Right cardiac atrium (tissue), 5 donors: ENCODE data around the gene ZNF384. TPM values are rescaled to one million over a fixed set of nuclear protein-coding genes. Genes with fewer than 3 reads are reported as not detected.
A peak's percentile ranks its signal among the peaks of the same experiment; 100 is the strongest.

Experiments
- ATAC-seq, 2 donors: fragments of 200-7000 bp; cut with Tn5 transposase; one replicate each; pipeline versions ENCODE4 v1.8.0 to v1.9.1; 2020; ENCODE audit warnings: moderate library complexity in 2 of 2, mild to moderate bottlenecking in 1 of 2
- DNase-seq, 3 donors: peaks; one replicate each; pipeline ENCODE4 v3.0.0-alpha.2; 2020
- H3K27ac ChIP-seq: one replicate; pipeline ENCODE4 v1.5.1; 2013; ENCODE audit warnings: mild to moderate bottlenecking, low read length, control low read depth, moderate library complexity
- H3K27me3 ChIP-seq: one replicate; pipeline ENCODE4 v1.6.1; 2013; ENCODE audit not compliant: control insufficient read depth, insufficient read depth
- H3K4me1 ChIP-seq: one replicate; pipeline ENCODE4 v1.6.1; 2013; ENCODE audit warnings: low read length; ENCODE audit not compliant: control insufficient read depth, insufficient read depth
- H3K4me3 ChIP-seq: one replicate; pipeline ENCODE4 v1.5.1; 2013; ENCODE audit warnings: low read length, control low read depth
- H3K9me3 ChIP-seq: one replicate; pipeline ENCODE4 v1.6.1; 2013; ENCODE audit warnings: low read length; ENCODE audit not compliant: control insufficient read depth
- WGBS: extraction: QIAGEN DNeasy Blood & Tissue Kit; methylation state at CpG from one replicate; pipeline ENCODE4 v1.1.7; 2013; 5-methylcytosine and 5-hydroxymethylcytosine counted together
- intact Hi-C, 4 donors: fragments of 100-400 bp; cut with DNase I; formaldehyde crosslinking; loops; one replicate each; pipeline versions ENCODE4 v1.11.0 to v1.14.0; 2022 to 2023
- polyA plus RNA-seq: library from polyadenylated mRNA; stranded (reverse); fragments of 200-250 nt; gene quantifications from one replicate; pipeline ENCODE4 v1.2.3, GENCODE V29; 2013
- total RNA-seq, 4 donors: library from RNA; stranded (reverse); fragmentation: NEBNext Ultra II Directional; extraction: Animal tissue kit (Norgen Biotek cat#: 25700); gene quantifications; one replicate each; pipeline ENCODE4 v1.2.1, GENCODE V29; 2021
- donor health status: healthy with polysubstance abuse.
- donor health status: DM: no; HTN: yes; CAD: no.
- donor health status: DM: no; HTN: no; CAD: no.
- donor health status: DM: no; HTN: yes; CAD: no; lungs with severe emphysema.
- donor health status: DM: yes; HTN: yes; CAD: no.

The ZNF384 gene
- total and polyA plus RNA-seq, 5 donors: 23.5 to 35.0 (median 33.7) TPM

DNA sequence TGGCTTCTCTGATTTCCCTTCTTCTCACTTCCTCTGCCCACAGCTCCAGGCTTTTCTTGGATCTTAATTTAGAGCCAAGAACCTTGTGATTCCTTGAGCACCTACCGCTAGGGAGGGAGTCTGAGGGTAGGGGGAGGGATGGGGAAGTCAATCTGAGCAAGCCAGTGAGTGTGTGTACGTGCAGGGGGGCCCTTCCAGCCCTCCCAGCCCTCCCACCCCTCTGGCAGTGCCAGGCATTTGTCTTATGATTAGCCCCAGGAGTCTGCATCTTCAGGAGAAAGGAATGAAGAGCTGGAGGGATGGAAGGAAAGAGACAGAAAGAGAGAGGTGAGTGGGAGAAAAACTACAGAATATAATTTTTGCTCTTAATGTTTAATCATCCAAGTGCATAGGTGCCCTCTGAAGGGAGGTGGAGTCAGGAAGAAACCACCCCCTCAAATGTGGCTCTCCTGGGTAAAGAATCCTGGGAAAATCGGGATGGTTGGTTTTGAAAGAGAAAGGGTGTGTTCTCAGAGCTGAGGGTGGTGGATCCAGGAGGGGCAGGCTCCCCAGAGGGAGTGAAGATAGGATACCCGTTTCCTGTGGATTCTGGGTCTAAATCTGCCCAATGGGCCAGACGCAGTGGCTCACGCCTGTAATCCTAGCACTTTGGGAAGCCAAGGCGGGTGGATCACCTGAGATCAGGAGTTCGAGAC is 9.3 kb upstream of the ZNF384 start:
- Histone ChIP-seq H3K4me1 (no peaks in the 10 kb centered on the region), H3K27me3 (no peaks in the 10 kb centered on the region), H3K27ac (no peak overlapping the region), H3K4me3 (no peak overlapping the region), H3K9me3 (no peaks in the 10 kb centered on the region)
- 55% methylated on average over 8 of the region's 8 CpGs for WGBS
- DNase-seq (no peak), ATAC-seq (no peak)
- intact Hi-C loops: loop anchor here in 1 of 4 donors (10.0 kb wide), 1 partner anchor 84 kb away; no protein-coding TSS in a partner anchor

DNA sequence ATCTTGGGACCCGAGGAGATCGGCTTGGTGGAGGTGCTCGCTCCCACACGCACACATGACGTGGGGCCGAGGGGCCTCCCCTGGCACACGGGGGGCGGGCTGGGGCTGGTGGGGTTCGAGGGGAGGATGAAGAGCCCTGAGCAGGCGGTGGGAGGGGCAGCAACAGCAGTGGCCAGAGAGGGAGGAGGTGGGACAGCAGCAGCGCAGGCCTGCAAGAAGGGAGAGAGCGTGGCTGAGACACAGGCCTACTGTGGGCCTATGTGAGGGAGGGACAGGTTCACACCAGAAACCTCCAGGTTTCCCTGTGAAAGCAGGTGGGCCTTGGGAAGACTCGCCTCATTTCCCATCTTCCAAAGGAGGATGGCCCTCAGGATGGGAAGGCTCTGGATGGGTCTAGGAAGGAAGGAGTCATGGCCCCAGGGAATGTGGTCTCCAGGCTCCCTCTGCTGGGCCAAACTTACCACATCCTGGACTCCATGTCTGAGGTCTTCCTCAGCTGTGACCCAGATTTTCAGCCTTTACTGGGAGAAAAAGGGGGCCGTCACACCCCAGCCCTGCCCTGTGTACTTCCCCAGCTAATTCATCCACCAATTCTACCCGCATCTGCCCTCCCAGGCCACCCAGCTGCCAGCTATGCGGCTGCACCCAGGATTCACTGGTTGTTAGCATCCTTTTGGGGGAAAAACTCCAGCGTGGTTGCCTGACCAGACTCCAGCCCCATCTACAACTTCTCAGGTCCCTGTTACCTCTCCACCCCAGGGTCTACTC is 8.6 kb upstream of the ZNF384 start:
- Histone ChIP-seq H3K4me1 (no peaks in the 10 kb centered on the region), H3K27ac (no peak overlapping the region), H3K9me3 (no peaks in the 10 kb centered on the region), H3K4me3 (no peak overlapping the region), H3K27me3 (no peaks in the 10 kb centered on the region)
- intact Hi-C loops: loop anchor here in 1 of 4 donors (10.0 kb wide), 1 partner anchor 83 kb away; no protein-coding TSS in a partner anchor
- ATAC-seq: peak in 1 of 2 donors; percentile 42
- 72% methylated on average over 17 of the region's 17 CpGs for WGBS
- no peak for DNase-seq

DNA sequence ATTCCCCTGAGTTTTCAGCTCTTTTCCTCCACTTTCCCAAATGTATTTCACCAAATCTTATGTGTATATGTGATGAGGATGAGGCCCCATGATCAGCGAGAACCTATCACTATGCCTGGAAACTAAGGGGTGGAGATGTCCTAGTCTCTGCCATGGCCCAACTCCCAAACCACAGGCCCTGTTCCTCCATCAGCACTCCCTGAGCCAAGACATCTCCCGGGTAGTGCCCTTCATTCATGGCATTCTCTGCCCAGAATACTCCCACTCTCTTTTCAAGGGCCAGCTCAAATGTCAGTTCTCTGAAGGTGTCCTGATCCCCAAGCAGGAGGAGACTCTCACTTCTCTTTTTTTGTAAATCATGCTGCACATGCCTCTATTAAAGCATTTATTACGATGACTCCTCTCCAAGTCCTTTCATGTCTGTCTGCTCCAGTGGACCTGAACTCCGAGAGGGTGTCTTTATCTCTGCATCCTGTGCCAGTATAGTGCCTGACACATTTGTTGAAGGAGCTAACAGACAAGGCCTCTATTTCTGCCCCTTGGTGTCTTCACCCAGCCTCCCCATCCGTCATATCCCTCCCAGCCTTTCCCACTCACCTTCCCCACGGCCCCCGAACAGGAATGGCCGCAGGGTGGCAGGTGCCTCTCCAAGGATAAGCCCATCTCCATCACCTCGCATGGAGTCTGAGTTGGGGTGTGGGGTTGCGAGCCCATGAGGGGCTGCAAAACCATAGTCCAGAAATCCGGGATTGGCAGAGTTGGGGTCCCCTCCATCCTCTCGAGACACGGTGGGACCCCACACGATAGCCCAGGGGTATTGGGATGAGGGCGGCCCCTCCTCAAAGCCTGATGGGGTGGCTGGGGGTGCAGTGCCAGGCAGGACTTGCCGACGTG is 7.8 kb upstream of the ZNF384 start:
- no peak for DNase-seq
- intact Hi-C loops: loop anchor here in 1 of 4 donors (10.0 kb wide), 1 partner anchor 82 kb away; no protein-coding TSS in a partner anchor
- Histone ChIP-seq H3K27ac (no peak overlapping the region), H3K4me1 (no peaks in the 10 kb centered on the region), H3K4me3 (no peak overlapping the region), H3K27me3 (no peaks in the 10 kb centered on the region), H3K9me3 (no peaks in the 10 kb centered on the region)
- 82% methylated on average over 17 of the region's 17 CpGs for WGBS
- no peak for ATAC-seq

DNA sequence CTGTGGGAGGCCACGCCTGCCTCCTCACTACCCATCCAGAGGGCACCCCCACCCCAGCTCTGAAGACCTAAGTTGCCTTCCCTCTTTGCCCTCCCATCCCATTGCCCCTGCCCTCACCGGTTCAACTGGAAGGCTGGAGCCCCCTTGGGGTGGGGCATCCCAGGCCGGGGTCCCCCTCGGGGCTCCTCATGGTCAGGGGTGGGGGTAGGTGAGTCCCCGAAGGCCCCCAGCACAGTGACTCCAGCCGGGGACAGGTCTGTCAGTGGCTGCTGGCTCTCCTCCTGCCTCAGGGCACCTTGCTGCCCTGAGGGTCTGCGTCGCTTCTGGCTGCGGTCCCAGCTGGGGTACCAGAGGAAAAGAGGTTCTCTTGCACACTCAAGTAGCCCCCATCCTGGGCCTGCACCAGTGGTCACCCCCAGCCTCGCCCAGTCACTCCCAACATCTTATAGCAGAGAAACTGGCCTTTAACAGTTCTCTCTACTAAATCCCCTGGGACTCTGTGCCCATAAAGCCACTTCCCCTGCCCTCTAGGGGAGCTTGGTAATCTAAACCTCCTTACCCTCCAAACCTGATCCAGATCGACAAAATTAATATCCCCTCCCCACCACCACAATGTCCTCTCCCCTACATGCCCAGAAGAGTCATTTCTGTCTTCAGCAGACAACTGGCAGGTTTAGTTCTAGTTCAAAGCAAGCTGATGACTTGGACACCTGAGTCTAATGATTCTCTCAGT is 6.3 kb upstream of the ZNF384 start:
- no peaks in the 10 kb centered on the region for H3K4me1 ChIP-seq
- ATAC-seq (peak in 1 of 2 donors; percentile 3), DNase-seq (peak in 1 of 3 donors; percentile 51)
- intact Hi-C loops: loop anchor here in 1 of 4 donors (10.0 kb wide), 1 partner anchor 81 kb away; no protein-coding TSS in a partner anchor
- WGBS: 77% methylated on average over 11 of the region's 11 CpGs
- no peaks in the 10 kb centered on the region for H3K9me3 ChIP-seq
- H3K4me3 ChIP-seq: no peak overlapping the region
- H3K27me3 ChIP-seq: no peaks in the 10 kb centered on the region
- no peak overlapping the region for H3K27ac ChIP-seq

DNA sequence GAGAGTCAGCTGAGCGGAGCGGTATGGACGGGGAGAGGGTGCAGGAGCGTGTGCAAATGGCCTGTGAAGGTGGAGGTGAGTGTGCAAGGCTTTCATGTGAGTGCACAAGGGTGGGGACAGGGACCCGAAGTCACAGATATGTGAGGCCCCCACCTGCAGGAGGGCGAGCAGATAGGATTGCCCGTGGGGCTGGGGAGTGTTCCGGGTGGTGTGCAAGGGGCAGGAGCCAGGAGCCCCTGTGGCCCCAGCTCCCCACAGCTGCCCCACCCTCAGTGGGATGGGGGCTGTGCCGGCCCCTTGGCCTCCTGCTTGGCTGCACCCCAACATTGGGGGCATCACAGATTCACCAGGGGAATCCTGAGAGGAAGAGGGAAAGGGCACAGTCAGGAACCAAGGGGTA is 5.5 kb upstream of the ZNF384 start:
- no peaks in the 10 kb centered on the region for H3K27me3 ChIP-seq
- ATAC-seq: no peak
- intact Hi-C loops: loop anchor here in 1 of 4 donors (10.0 kb wide), 1 partner anchor 80 kb away; no protein-coding TSS in a partner anchor
- 81% methylated on average over 9 of the region's 9 CpGs for WGBS
- H3K9me3 ChIP-seq: no peaks in the 10 kb centered on the region
- DNase-seq: no peak
- no peaks in the 10 kb centered on the region for H3K4me1 ChIP-seq
- no peak overlapping the region for H3K4me3 ChIP-seq
- H3K27ac ChIP-seq: no peak overlapping the region

DNA sequence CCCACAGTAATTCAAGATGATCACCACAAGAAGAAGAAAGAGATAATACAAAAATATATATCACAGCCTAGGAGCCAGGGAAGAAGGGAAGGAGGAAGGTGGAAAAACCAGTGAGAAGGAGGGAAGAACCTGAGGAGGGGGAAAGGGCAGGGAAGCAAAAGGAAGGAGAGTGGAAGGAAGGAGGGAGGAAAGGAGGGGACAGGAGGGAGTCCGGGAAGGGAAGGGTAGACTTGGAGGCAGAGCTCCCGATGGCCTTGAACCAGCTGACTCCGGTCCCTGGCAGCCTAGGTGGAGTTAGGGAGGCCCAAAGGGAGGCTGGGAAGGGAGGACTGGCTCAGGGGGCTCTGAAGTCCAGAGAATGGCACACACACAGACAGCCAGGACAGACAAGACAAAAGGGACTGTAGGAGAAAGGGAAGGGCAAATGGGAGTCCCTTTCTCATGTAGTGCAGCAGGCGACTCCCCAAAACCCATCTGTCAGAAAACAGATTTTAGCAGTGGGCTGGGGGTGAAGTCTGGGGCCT is 4.7 kb upstream of the ZNF384 start:
- H3K27me3 ChIP-seq: no peaks in the 10 kb centered on the region
- WGBS: 67% methylated on average over 4 of the region's 4 CpGs
- H3K27ac ChIP-seq: no peak overlapping the region
- no peak overlapping the region for H3K4me3 ChIP-seq
- no peaks in the 10 kb centered on the region for H3K4me1 ChIP-seq
- H3K9me3 ChIP-seq: no peaks in the 10 kb centered on the region
- DNase-seq (no peak), ATAC-seq (no peak)
- intact Hi-C loops: loop anchor here in 1 of 4 donors (10.0 kb wide), 1 partner anchor 79 kb away; no protein-coding TSS in a partner anchor

DNA sequence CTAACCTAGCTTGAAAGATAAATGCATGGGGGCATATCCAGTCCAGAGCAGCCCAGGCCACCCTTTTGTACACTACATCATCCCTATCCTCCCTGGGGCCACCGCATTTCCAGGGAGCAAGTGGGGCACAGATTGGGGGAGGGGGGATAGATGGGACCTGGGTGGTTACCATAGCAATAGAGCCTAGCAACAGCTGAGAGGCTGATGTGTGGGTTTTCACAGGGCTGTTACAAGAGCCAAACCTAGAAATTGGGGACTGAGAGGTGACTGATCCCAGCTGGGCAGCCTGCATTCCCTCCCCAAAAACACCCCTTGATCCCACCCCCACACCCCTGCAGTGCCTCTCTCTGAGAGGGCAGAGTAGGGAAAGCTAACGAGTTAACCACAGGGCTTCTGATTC is 3.7 kb upstream of the ZNF384 start:
- Histone ChIP-seq H3K4me1 (no peaks in the 10 kb centered on the region), H3K27me3 (no peaks in the 10 kb centered on the region), H3K4me3 (no peak overlapping the region), H3K27ac (no peak overlapping the region), H3K9me3 (no peaks in the 10 kb centered on the region)
- DNase-seq (no peak), ATAC-seq (no peak)
- WGBS: 51% methylated on average over 2 of the region's 2 CpGs
- intact Hi-C loops: loop anchor here in 1 of 4 donors (10.0 kb wide), 1 partner anchor 78 kb away; no protein-coding TSS in a partner anchor

DNA sequence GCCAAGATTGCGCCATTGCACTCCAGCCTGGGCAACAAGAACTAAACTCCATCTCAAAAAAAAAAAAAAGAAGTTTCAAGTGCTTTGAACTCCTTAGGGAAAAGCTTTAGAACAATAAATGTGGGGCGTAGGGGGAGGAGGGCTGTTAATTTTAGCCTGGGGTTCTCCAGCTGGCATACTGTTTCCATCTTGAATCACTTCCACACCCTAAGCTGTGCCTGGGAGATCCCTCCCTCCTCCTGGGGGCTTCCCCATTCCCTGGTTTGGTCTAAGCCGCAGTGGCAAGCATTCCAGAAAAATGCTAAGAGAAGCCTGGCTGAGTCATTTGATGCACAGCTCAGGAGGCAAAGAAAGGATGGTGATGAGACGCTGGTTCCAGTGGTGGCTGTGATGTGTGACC is 2.3 kb upstream of the ZNF384 start:
- H3K27me3 ChIP-seq: no peaks in the 10 kb centered on the region
- intact Hi-C loops: loop anchor here in 1 of 4 donors (10.0 kb wide), 1 partner anchor 77 kb away; no protein-coding TSS in a partner anchor
- DNase-seq: no peak
- no peaks in the 10 kb centered on the region for H3K4me1 ChIP-seq
- no peak for ATAC-seq
- H3K9me3 ChIP-seq: no peaks in the 10 kb centered on the region
- H3K27ac ChIP-seq: no peak overlapping the region
- WGBS: 69% methylated on average over 4 of the region's 4 CpGs
- H3K4me3 ChIP-seq: no peak overlapping the region

DNA sequence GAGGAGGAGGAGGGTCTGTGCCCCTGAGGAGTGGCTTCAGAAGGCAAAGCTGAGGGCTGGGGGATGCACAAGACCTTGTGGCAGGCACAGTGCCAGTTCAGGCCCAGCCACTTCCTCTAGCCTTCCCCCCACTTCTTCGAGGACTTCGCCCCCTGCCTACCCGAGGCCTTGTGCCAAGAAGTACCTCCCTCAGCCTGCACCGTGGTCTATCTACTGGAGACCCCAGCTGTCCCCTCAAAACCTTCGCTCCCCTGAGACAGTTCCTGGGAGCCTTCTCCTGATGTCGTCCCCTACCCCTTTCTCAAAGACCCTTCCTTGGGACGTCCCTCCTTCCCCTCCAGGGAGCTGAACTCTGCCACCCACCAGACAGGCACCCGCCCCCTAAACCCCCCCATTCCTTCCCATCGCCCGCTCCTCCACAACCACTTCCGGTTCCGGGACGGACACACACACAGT is 604 bp downstream of the ZNF384 start:
- peak; percentile 61 to 78 (median 77) for DNase-seq
- Histone ChIP-seq H3K4me3 (peak overlapping the region; percentile 92), H3K9me3 (no peaks in the 10 kb centered on the region), H3K27ac (peak overlapping the region; percentile 98), H3K4me1 (no peaks in the 10 kb centered on the region), H3K27me3 (no peaks in the 10 kb centered on the region)
- intact Hi-C loops: loop anchor here in 2 of 4 donors (2.0 to 10.0 kb wide), 2 partner anchors 26 to 74 kb away; partner anchors contain the start of gene ING4 (in 1 of the 2)
- under 1% methylated on average over 13 of the region's 13 CpGs for WGBS
- ATAC-seq: peak in 1 of 2 donors; percentile 0
